ENCODE data around the gene EI24.

Gene EI24

GRCh38 chr11:125542709-125543108, 26.6 kb upstream of the EI24 start:
- no peak for ATAC-seq
- no peak for TF ChIP-seq ZC3H10 (CRISPR knock-in tag; IDR thresholded peaks at IDR 0.05)
- TF ChIP-seq ESRRG (CRISPR knock-in tag; IDR thresholded peaks at IDR 0.05), result no peak
- TF ChIP-seq ZFP30 (CRISPR knock-in tag; IDR thresholded peaks at IDR 0.05), result no peak
- TF ChIP-seq ZNF565 (CRISPR knock-in tag; conservative IDR thresholded peaks at IDR 0.05; ENCODE audit: low read depth), result no peak
- no peak for TF ChIP-seq ZNF70 (CRISPR knock-in tag; IDR thresholded peaks at IDR 0.05)
- no peak for TF ChIP-seq BACH2 (CRISPR knock-in tag; IDR thresholded peaks at IDR 0.05; ENCODE audit: borderline replicate concordance)
- no peak for TF ChIP-seq TOX (CRISPR knock-in tag; IDR thresholded peaks at IDR 0.05; ENCODE audit: borderline replicate concordance)
- TF ChIP-seq CSDC2 (CRISPR knock-in tag; IDR thresholded peaks at IDR 0.05), result no peak
- no peak for TF ChIP-seq ZNF8 (CRISPR knock-in tag; IDR thresholded peaks at IDR 0.05)
- TF ChIP-seq PPARA (CRISPR knock-in tag; IDR thresholded peaks at IDR 0.05; ENCODE audit: borderline replicate concordance), result no peak

- ATAC-seq, result no peak
- TF ChIP-seq SNAI2 (CRISPR knock-in tag; IDR thresholded peaks at IDR 0.05), result no peak
- TF ChIP-seq GLIS3 (CRISPR knock-in tag; IDR thresholded peaks at IDR 0.05), result no peak
- TF ChIP-seq POU6F1 (CRISPR knock-in tag; IDR thresholded peaks at IDR 0.05; ENCODE audit: borderline replicate concordance, low read depth), result no peak
- TF ChIP-seq BACH2 (CRISPR knock-in tag; IDR thresholded peaks at IDR 0.05; ENCODE audit: borderline replicate concordance), result no peak
- TF ChIP-seq ZFP30 (CRISPR knock-in tag; IDR thresholded peaks at IDR 0.05), result no peak
- no peak for TF ChIP-seq CREB5 (CRISPR knock-in tag; IDR thresholded peaks at IDR 0.05; ENCODE audit: low read depth)
- TF ChIP-seq ISL1 (CRISPR knock-in tag; IDR thresholded peaks at IDR 0.05), result no peak
- TF ChIP-seq RARB (CRISPR knock-in tag; IDR thresholded peaks at IDR 0.05), result no peak
- no peak for TF ChIP-seq ESRRG (CRISPR knock-in tag; IDR thresholded peaks at IDR 0.05)
- TF ChIP-seq ZNF70 (CRISPR knock-in tag; IDR thresholded peaks at IDR 0.05), result no peak
- TF ChIP-seq PATZ1 (CRISPR knock-in tag; IDR thresholded peaks at IDR 0.05; ENCODE audit: borderline replicate concordance), result no peak
- TF ChIP-seq ARNTL (CRISPR knock-in tag; IDR thresholded peaks at IDR 0.05; ENCODE audit: borderline replicate concordance, low read depth), result no peak
These were observed 18.5 kb upstream of the EI24 start for GRCh38 chr11:125550780-125551179.

- TF ChIP-seq OSR1 (CRISPR knock-in tag; IDR thresholded peaks at IDR 0.05), result no peak
- TF ChIP-seq CREB5 (CRISPR knock-in tag; IDR thresholded peaks at IDR 0.05; ENCODE audit: low read depth), result no peak
- TF ChIP-seq ZFP3 (CRISPR knock-in tag; IDR thresholded peaks at IDR 0.05), result no peak
- no peak for TF ChIP-seq PPARA (CRISPR knock-in tag; IDR thresholded peaks at IDR 0.05; ENCODE audit: borderline replicate concordance)
- no peak for TF ChIP-seq GLIS3 (CRISPR knock-in tag; IDR thresholded peaks at IDR 0.05)
- TF ChIP-seq POU6F1 (CRISPR knock-in tag; IDR thresholded peaks at IDR 0.05; ENCODE audit: borderline replicate concordance, low read depth), result no peak
- ATAC-seq, result no peak
These were observed 17.4 kb upstream of the EI24 start for GRCh38 chr11:125551835-125552342.

GRCh38 chr11:125552927-125553326, 16.4 kb upstream of the EI24 start:
- TF ChIP-seq TOX (CRISPR knock-in tag; IDR thresholded peaks at IDR 0.05; ENCODE audit: borderline replicate concordance) (no peak), ESRRG (CRISPR knock-in tag; IDR thresholded peaks at IDR 0.05) (no peak), CSDC2 (CRISPR knock-in tag; IDR thresholded peaks at IDR 0.05) (no peak)
- ATAC-seq, result no peak

Measured in SK-N-SH treated with all-trans-retinoic acid at 6 μM for 48 hours (cell line).